ENCODE results near the gene DGUOK. TPM values are rescaled to one million over a fixed set of nuclear protein-coding genes. Genes with fewer than 3 reads are reported as not detected.

DGUOK gene
- total RNA-seq, 2 donors from 2014 or later, result 55.0 to 56.3 TPM

GRCh38 chr2:73997813-73998212, 71.1 kb downstream of the DGUOK start:
- TF ChIP-seq, protein P1, sequence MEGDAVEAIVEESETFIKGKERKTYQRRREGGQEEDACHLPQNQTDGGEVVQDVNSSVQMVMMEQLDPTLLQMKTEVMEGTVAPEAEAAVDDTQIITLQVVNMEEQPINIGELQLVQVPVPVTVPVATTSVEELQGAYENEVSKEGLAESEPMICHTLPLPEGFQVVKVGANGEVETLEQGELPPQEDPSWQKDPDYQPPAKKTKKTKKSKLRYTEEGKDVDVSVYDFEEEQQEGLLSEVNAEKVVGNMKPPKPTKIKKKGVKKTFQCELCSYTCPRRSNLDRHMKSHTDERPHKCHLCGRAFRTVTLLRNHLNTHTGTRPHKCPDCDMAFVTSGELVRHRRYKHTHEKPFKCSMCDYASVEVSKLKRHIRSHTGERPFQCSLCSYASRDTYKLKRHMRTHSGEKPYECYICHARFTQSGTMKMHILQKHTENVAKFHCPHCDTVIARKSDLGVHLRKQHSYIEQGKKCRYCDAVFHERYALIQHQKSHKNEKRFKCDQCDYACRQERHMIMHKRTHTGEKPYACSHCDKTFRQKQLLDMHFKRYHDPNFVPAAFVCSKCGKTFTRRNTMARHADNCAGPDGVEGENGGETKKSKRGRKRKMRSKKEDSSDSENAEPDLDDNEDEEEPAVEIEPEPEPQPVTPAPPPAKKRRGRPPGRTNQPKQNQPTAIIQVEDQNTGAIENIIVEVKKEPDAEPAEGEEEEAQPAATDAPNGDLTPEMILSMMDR (IDR thresholded peaks at IDR 0.05), result no peak
- no peaks in the 10 kb centered on the region for H3K9me3 ChIP-seq
- intact Hi-C loops (cut with DNase I), result no loop called here
- H3K36me3 ChIP-seq, result no peaks in the 10 kb centered on the region
- no peak overlapping the region for H3K27ac ChIP-seq
- H3K4me3 ChIP-seq, result no peak overlapping the region
- no peak for DNase-seq
- no peak overlapping the region for H3K9ac ChIP-seq (ENCODE audit: low read depth in 2 of 2, low read length in 2 of 2)
- peaks cover 10% of the 10 kb centered on the region for H3K4me1 ChIP-seq
- no peaks in the 10 kb centered on the region for H3K27me3 ChIP-seq

DNA sequence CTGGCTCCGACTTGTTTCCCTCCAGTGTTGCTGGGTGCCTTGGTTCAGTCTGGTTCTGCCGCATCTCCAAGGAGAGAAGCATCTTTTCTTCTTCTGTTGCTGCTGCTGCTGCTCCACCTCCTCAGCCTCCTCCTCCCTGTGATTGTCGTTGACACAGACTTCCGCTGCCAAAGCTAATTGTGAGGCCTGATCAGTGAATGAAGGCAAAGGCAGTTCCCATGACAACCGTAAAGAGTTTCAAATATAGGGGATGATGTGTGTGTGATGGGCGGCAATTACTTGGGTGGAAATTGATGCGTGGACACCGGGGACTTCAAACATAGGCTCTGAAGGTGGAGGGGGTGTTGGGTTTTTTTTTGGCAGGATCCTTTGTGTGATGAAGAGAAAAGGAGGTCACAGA, 71.8 kb downstream of the DGUOK start:
- Histone ChIP-seq H3K9ac (ENCODE audit: low read depth in 2 of 2, low read length in 2 of 2) (no peak overlapping the region), H3K4me1 (peaks cover 10% of the 10 kb centered on the region), H3K27ac (no peak overlapping the region), H3K27me3 (no peaks in the 10 kb centered on the region), H3K9me3 (no peaks in the 10 kb centered on the region), H3K4me3 (no peak overlapping the region), H3K36me3 (no peaks in the 10 kb centered on the region)
- DNase-seq, result no peak
- TF ChIP-seq, protein P1 (IDR thresholded peaks at IDR 0.05), result no peak
- intact Hi-C loops (cut with DNase I), result no loop called here

GRCh38 chr2:73998933-73999332, 72.3 kb downstream of the DGUOK start:
- intact Hi-C loops (cut with DNase I), result no loop called here
- Histone ChIP-seq H3K36me3 (no peaks in the 10 kb centered on the region), H3K9me3 (no peaks in the 10 kb centered on the region), H3K9ac (ENCODE audit: low read depth in 2 of 2, low read length in 2 of 2) (no peak overlapping the region), H3K4me3 (no peak overlapping the region), H3K4me1 (peaks cover 10% of the 10 kb centered on the region), H3K27me3 (no peaks in the 10 kb centered on the region), H3K27ac (no peak overlapping the region)
- TF ChIP-seq, protein P1 (IDR thresholded peaks at IDR 0.05), result no peak
- DNase-seq, result no peak

GRCh38 chr2:73999881-74000597, 73.4 kb downstream of the DGUOK start:
- no peaks in the 10 kb centered on the region for H3K9me3 ChIP-seq
- no peaks in the 10 kb centered on the region for H3K36me3 ChIP-seq
- H3K4me1 ChIP-seq, result peaks cover 10% of the 10 kb centered on the region
- H3K27me3 ChIP-seq, result no peaks in the 10 kb centered on the region
- no peak overlapping the region for H3K27ac ChIP-seq
- intact Hi-C loops (cut with DNase I), result no loop called here
- peak; percentile 41 for DNase-seq
- TF ChIP-seq, protein P1 (IDR thresholded peaks at IDR 0.05), result no peak
- no peak overlapping the region for H3K4me3 ChIP-seq
- H3K9ac ChIP-seq (ENCODE audit: low read depth in 2 of 2, low read length in 2 of 2), result peak overlapping the region in 1 of 2 donors; percentile 8

DNA sequence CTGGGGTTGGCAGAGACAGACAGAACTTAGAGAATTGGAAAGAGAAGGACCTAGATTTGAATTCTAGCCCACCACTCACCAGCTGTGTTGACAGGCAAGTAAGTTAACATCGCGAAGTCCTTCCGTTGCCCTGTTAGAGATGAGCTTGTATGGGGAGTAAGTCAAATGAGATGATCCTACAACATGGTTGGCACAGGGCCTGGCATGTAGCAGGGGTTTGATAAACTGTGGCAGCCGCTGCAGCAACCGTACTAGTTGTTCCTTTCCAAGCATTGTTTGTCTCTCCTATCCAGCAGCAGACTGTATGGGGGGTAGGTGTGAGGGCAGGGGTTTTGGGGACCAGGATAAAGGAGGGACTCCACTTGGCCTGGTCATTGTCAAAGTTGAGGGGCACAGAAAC, 74.0 kb downstream of the DGUOK start:
- H3K27ac ChIP-seq, result no peak overlapping the region
- no peaks in the 10 kb centered on the region for H3K9me3 ChIP-seq
- TF ChIP-seq, protein P1 (IDR thresholded peaks at IDR 0.05), result no peak
- no peak for DNase-seq
- intact Hi-C loops (cut with DNase I), result no loop called here
- H3K4me3 ChIP-seq, result no peak overlapping the region
- peak overlapping the region; percentile 8 to 16 for H3K9ac ChIP-seq (ENCODE audit: low read depth in 2 of 2, low read length in 2 of 2)
- H3K27me3 ChIP-seq, result no peaks in the 10 kb centered on the region
- H3K36me3 ChIP-seq, result no peaks in the 10 kb centered on the region
- peaks cover 10% of the 10 kb centered on the region for H3K4me1 ChIP-seq
